Liver (tissue), 9 donors: Measurements from ENCODE around the gene PPP2R3B. TPM values are rescaled to one million over a fixed set of nuclear protein-coding genes. Genes with fewer than 3 reads are reported as not detected.

Experiments used
- DNase-seq: peaks from one replicate; pipeline ENCODE4 v3.0.0-alpha.2; 2017; ENCODE audit warnings: low spot score
- H3K27ac ChIP-seq, 2 donors: one replicate each; pipeline ENCODE4 v1.7.0; 2013; ENCODE audit warnings: inconsistent platforms in 2 of 2, low read length in 2 of 2, control low read depth in 1 of 2, low read depth in 1 of 2, mild to moderate bottlenecking in 1 of 2
- H3K27me3 ChIP-seq, 4 donors: one replicate each; pipeline versions ENCODE4 v1.6.1 to v1.7.0; 2013; ENCODE audit warnings: low read length in 3 of 4, inconsistent platforms in 1 of 4, mild to moderate bottlenecking in 1 of 4, moderate library complexity in 1 of 4; ENCODE audit not compliant: control insufficient read depth in 4 of 4, insufficient read depth in 4 of 4
- H3K36me3 ChIP-seq, 4 donors: one replicate each; pipeline versions ENCODE4 v1.6.1 to v1.7.0; 2013; ENCODE audit warnings: low read length in 3 of 4, mild to moderate bottlenecking in 3 of 4, low read depth in 1 of 4, moderate library complexity in 1 of 4; ENCODE audit not compliant: control insufficient read depth in 4 of 4, insufficient read depth in 3 of 4
- H3K4me1 ChIP-seq, 4 donors: one replicate each; pipeline versions ENCODE4 v1.6.1 to v1.7.0; 2013; ENCODE audit warnings: low read length in 3 of 4, mild to moderate bottlenecking in 3 of 4, moderate library complexity in 1 of 4; ENCODE audit not compliant: control insufficient read depth in 4 of 4, insufficient read depth in 4 of 4
- H3K4me3 ChIP-seq, 3 donors: one replicate each; pipeline versions ENCODE4 v1.6.1 to v1.7.0; 2013; ENCODE audit warnings: low read length in 3 of 3, control low read depth in 1 of 3, low read depth in 1 of 3, mild to moderate bottlenecking in 1 of 3
- H3K9ac ChIP-seq, 2 donors: one replicate each; pipeline ENCODE4 v1.7.0; 2013; ENCODE audit warnings: low read length in 2 of 2, mild to moderate bottlenecking in 2 of 2, moderate library complexity in 2 of 2, control low read depth in 1 of 2, low read depth in 1 of 2
- H3K9me3 ChIP-seq, 4 donors: one replicate each; pipeline versions ENCODE4 v1.6.1 to v1.7.0; 2013; ENCODE audit warnings: low read length in 3 of 4; ENCODE audit not compliant: control insufficient read depth in 4 of 4
- EGR1 ChIP-seq, 2 donors: IDR thresholded peaks; 2 replicates each; pipeline ENCODE4 v1.6.1; 2016 to 2018; ENCODE audit warnings: antibody characterized with exemption in 2 of 2, low read depth in 2 of 2
- FOXA1 ChIP-seq: IDR thresholded peaks from 2 replicates; pipeline ENCODE4 v1.6.1; 2016; ENCODE audit warnings: antibody characterized with exemption
- FOXA2 ChIP-seq: IDR thresholded peaks from 2 replicates; pipeline ENCODE4 v1.6.1; 2016; ENCODE audit warnings: antibody characterized with exemption
- GABPA ChIP-seq, 2 donors: IDR thresholded peaks in 1 of 2; conservative IDR thresholded peaks in 1 of 2; 2 replicates each; pipeline ENCODE4 v1.6.1; 2016; ENCODE audit warnings: antibody characterized with exemption in 2 of 2, mild to moderate bottlenecking in 1 of 2, moderate library complexity in 1 of 2
- HNF4A ChIP-seq, 2 donors: conservative IDR thresholded peaks; 2 replicates each; pipeline ENCODE4 v1.6.1; 2016; ENCODE audit warnings: antibody characterized with exemption in 2 of 2, mild to moderate bottlenecking in 2 of 2
- HNF4G ChIP-seq: IDR thresholded peaks from 2 replicates; pipeline ENCODE4 v1.6.1; 2016; ENCODE audit warnings: antibody characterized with exemption
- JUND ChIP-seq, 2 donors: IDR thresholded peaks; 2 replicates each; pipeline ENCODE4 v1.6.1; 2016; ENCODE audit warnings: antibody characterized with exemption in 2 of 2
- RAD21 ChIP-seq, 2 donors: IDR thresholded peaks; 2 replicates each; pipeline ENCODE4 v1.6.1; 2016; ENCODE audit warnings: antibody characterized with exemption in 2 of 2, mild to moderate bottlenecking in 2 of 2
- SP1 ChIP-seq: IDR thresholded peaks from 2 replicates; pipeline ENCODE4 v1.6.1; 2018; ENCODE audit warnings: antibody characterized with exemption, mild to moderate bottlenecking
- TAF1 ChIP-seq: conservative IDR thresholded peaks from 2 replicates; pipeline ENCODE4 v1.6.1; 2016; ENCODE audit warnings: antibody characterized with exemption, mild to moderate bottlenecking
- YY1 ChIP-seq: IDR thresholded peaks from 2 replicates; pipeline ENCODE4 v1.6.1; 2016; ENCODE audit warnings: antibody characterized with exemption, mild to moderate bottlenecking
- WGBS: extraction: QIAGEN DNeasy Blood & Tissue Kit; methylation state at CpG from one replicate; pipeline ENCODE4 v1.1.7; 2013; 5-methylcytosine and 5-hydroxymethylcytosine counted together
- polyA plus RNA-seq, 2 donors: library from polyadenylated mRNA; stranded (reverse) in 1 of 2; unstranded in 1 of 2; fragments of 200-250 nt in 1 of 2; fragments of >200 nt in 1 of 2; fragmentation: Nextera tagmentation in 1 of 2; extraction: Ambion mirVana in 1 of 2; gene quantifications; one replicate each; pipeline versions ENCODE4 v1.2.1 to v1.2.3, GENCODE V29; 2013 to 2015
- total RNA-seq, 2 donors: library from RNA; depleted of rRNA; stranded (reverse); fragments of >200 nt; gene quantifications; one replicate each; pipeline ENCODE4 v1.2.3, GENCODE V29; 2014
- TF ChIP-seq, protein P1 (sequence below): IDR thresholded peaks from 2 replicates; pipeline ENCODE4 v1.6.1; 2016; ENCODE audit warnings: antibody characterized with exemption
- TF ChIP-seq, protein P2 (sequence below): IDR thresholded peaks from 2 replicates; pipeline ENCODE4 v1.6.1; 2016; ENCODE audit warnings: antibody characterized with exemption, mild to moderate bottlenecking
- TF ChIP-seq, protein P3 (sequence below): IDR thresholded peaks from 2 replicates; pipeline ENCODE4 v1.6.1; 2016; ENCODE audit warnings: antibody characterized with exemption
- TF ChIP-seq, protein P4 (sequence below): IDR thresholded peaks from 2 replicates; pipeline ENCODE4 v1.6.1; 2016; ENCODE audit warnings: antibody characterized with exemption
- TF ChIP-seq, protein P5 (sequence below): fragments of 150-350 bp; IDR thresholded peaks from 2 replicates; pipeline ENCODE4 v1.5.1; 2017; ENCODE audit warnings: improper control_type of control experiment, low read depth, low read length; ENCODE audit not compliant: missing input control
- donor health status: healthy.
- donor health status: healthy.
- donor health status: healthy.
- donor health status: healthy.
- donor health status: healthy.

PPP2R3B gene
- total and polyA plus RNA-seq, 4 donors: 1.2 to 8.2 (median 4.3) TPM

DNA sequence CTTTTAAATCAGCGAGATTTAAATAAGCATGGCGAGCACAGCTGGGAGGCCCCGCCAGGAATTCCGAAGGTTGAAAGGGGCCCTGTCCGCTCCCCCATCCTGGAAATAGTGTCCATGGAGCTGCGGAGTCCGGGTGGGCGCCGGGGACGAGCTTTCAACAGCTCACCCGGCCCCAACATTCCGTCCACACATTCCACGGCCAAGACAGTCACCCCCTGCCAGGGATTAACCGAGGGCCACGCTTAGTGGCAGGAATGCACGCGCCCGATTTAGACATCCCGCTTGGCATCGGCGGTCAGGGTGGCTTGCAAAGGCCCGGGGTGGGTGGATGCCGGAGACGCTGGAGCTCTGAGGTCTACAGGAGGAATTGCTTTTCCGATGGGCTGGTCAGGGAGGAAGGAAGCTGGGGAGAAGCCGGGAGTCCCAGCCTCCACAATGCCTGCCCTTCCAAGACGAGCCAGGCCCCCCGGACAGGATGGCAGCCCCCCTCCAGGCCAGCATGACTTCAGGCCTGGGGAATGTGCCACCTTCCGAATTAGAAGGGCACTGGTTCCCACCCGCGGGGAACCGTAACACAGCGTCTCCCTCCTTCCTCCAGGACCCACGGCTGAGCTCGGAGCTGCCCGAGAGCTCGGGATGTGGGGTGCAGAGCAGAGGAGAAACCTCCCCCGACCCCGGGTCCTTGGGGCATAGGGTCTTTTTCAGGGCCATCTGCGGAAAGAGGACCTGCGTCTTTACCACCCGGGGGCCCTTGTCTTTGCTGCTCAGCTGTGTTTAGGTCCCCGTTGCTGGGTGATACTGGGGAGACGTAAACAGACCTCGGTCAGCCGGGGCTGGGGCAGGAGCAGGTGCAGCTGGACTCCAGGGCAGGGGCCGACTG lies 26.9 kb upstream of the PPP2R3B start:
- WGBS: 31% methylated on average over 47 of the region's 47 CpGs
- Histone ChIP-seq H3K9ac (no peak overlapping the region), H3K27me3 (no peaks in the 10 kb centered on the region), H3K4me3 (no peak overlapping the region), H3K27ac (no peak overlapping the region), H3K9me3 (no peaks in the 10 kb centered on the region), H3K4me1 (peaks cover 0 to 2% (median 0%) of the 10 kb centered on the region in 4 donors), H3K36me3 (peaks cover 0 to 1% (median 0%) of the 10 kb centered on the region in 4 donors)
- TF ChIP-seq SP1 (no peak), GABPA (IDR thresholded peaks at IDR 0.05 in 1 of 2, conservative IDR thresholded peaks at IDR 0.05 in 1 of 2) (no peak), RAD21 (IDR thresholded peaks at IDR 0.05) (no peak), EGR1 (IDR thresholded peaks at IDR 0.05; ENCODE audit: low read depth in 2 of 2) (no peak), JUND (IDR thresholded peaks at IDR 0.05) (no peak), FOXA2 (no peak)
- TF ChIP-seq, protein P1, sequence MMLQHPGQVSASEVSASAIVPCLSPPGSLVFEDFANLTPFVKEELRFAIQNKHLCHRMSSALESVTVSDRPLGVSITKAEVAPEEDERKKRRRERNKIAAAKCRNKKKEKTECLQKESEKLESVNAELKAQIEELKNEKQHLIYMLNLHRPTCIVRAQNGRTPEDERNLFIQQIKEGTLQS: no peak
- TF ChIP-seq, protein P2, sequence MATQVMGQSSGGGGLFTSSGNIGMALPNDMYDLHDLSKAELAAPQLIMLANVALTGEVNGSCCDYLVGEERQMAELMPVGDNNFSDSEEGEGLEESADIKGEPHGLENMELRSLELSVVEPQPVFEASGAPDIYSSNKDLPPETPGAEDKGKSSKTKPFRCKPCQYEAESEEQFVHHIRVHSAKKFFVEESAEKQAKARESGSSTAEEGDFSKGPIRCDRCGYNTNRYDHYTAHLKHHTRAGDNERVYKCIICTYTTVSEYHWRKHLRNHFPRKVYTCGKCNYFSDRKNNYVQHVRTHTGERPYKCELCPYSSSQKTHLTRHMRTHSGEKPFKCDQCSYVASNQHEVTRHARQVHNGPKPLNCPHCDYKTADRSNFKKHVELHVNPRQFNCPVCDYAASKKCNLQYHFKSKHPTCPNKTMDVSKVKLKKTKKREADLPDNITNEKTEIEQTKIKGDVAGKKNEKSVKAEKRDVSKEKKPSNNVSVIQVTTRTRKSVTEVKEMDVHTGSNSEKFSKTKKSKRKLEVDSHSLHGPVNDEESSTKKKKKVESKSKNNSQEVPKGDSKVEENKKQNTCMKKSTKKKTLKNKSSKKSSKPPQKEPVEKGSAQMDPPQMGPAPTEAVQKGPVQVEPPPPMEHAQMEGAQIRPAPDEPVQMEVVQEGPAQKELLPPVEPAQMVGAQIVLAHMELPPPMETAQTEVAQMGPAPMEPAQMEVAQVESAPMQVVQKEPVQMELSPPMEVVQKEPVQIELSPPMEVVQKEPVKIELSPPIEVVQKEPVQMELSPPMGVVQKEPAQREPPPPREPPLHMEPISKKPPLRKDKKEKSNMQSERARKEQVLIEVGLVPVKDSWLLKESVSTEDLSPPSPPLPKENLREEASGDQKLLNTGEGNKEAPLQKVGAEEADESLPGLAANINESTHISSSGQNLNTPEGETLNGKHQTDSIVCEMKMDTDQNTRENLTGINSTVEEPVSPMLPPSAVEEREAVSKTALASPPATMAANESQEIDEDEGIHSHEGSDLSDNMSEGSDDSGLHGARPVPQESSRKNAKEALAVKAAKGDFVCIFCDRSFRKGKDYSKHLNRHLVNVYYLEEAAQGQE: no peak
- TF ChIP-seq, protein P3, sequence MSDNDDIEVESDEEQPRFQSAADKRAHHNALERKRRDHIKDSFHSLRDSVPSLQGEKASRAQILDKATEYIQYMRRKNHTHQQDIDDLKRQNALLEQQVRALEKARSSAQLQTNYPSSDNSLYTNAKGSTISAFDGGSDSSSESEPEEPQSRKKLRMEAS: no peak
- no peak for DNase-seq

DNA sequence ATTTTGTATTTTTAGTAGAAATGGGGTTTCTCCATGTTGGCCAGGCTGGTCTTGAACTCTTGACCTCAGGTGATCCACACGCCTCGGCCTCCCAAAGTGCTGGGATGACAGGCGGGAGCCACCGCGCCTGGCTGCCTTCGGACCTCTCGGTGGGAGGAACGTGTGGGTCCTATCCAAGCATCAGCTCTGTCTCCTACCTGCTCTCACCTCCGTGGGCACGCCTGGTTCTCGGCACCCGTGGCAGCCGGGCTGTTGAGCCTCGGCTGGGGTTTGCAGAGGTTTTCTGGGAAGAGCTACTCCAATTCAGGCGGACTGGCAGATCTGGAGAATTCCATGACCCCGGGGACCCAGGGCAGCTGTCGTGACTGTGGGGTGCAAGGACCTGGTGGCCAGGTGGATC lies 23.6 kb upstream of the PPP2R3B start:
- no peaks in the 10 kb centered on the region for H3K9me3 ChIP-seq
- H3K27me3 ChIP-seq: no peaks in the 10 kb centered on the region
- H3K9ac ChIP-seq: no peak overlapping the region
- H3K4me3 ChIP-seq: no peak overlapping the region
- TF ChIP-seq, protein P1: no peak
- TF ChIP-seq TAF1 (no peak), FOXA1 (no peak), HNF4A (conservative IDR thresholded peaks at IDR 0.05) (no peak), RAD21 (IDR thresholded peaks at IDR 0.05) (no peak), EGR1 (IDR thresholded peaks at IDR 0.05; ENCODE audit: low read depth in 2 of 2) (no peak), YY1 (no peak), GABPA (IDR thresholded peaks at IDR 0.05 in 1 of 2, conservative IDR thresholded peaks at IDR 0.05 in 1 of 2) (no peak), JUND (IDR thresholded peaks at IDR 0.05) (no peak), HNF4G (no peak), SP1 (no peak)
- TF ChIP-seq, protein P4, sequence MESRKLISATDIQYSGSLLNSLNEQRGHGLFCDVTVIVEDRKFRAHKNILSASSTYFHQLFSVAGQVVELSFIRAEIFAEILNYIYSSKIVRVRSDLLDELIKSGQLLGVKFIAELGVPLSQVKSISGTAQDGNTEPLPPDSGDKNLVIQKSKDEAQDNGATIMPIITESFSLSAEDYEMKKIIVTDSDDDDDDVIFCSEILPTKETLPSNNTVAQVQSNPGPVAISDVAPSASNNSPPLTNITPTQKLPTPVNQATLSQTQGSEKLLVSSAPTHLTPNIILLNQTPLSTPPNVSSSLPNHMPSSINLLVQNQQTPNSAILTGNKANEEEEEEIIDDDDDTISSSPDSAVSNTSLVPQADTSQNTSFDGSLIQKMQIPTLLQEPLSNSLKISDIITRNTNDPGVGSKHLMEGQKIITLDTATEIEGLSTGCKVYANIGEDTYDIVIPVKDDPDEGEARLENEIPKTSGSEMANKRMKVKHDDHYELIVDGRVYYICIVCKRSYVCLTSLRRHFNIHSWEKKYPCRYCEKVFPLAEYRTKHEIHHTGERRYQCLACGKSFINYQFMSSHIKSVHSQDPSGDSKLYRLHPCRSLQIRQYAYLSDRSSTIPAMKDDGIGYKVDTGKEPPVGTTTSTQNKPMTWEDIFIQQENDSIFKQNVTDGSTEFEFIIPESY: no peak
- TF ChIP-seq, protein P2: no peak
- TF ChIP-seq, protein P3: no peak
- TF ChIP-seq, protein P5, sequence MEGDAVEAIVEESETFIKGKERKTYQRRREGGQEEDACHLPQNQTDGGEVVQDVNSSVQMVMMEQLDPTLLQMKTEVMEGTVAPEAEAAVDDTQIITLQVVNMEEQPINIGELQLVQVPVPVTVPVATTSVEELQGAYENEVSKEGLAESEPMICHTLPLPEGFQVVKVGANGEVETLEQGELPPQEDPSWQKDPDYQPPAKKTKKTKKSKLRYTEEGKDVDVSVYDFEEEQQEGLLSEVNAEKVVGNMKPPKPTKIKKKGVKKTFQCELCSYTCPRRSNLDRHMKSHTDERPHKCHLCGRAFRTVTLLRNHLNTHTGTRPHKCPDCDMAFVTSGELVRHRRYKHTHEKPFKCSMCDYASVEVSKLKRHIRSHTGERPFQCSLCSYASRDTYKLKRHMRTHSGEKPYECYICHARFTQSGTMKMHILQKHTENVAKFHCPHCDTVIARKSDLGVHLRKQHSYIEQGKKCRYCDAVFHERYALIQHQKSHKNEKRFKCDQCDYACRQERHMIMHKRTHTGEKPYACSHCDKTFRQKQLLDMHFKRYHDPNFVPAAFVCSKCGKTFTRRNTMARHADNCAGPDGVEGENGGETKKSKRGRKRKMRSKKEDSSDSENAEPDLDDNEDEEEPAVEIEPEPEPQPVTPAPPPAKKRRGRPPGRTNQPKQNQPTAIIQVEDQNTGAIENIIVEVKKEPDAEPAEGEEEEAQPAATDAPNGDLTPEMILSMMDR: no peak
- DNase-seq: no peak
- no peak overlapping the region for H3K27ac ChIP-seq
- H3K4me1 ChIP-seq: peaks cover 0 to 2% (median 0%) of the 10 kb centered on the region in 4 donors
- H3K36me3 ChIP-seq: peaks cover 0 to 1% (median 0%) of the 10 kb centered on the region in 4 donors
- 98% methylated on average over 17 of the region's 17 CpGs for WGBS
